HG03066 (cell line): ENCODE results near the gene SLC6A9.

ENCODE experiments used
- ATAC-seq: cut with Tn5 transposase; IDR thresholded peaks from one replicate; pipeline ENCODE4 v1.9.1; 2021; ENCODE audit warnings: low read depth; ENCODE audit not compliant: unreplicated experiment

SLC6A9 gene

DNA sequence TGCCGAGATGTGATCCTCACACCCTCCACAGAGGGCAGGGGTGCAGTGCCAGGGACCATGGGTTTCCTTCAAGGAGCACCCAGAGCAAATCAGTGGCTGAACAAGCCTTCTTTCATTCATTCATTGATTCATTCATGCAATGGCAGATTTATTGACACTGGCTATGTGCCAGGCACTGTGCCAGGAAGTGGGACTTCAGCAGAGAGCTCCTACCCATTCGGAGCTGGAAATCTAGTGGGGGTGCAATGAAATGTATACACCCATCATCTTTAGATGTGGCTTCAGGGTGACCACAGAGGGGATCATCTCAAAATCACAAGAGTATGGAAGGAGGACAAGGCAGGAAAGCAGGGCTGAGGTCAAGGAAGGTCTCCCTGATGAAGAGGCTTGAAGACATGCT is 18.9 kb downstream of the SLC6A9 start:
- no peak for ATAC-seq

DNA sequence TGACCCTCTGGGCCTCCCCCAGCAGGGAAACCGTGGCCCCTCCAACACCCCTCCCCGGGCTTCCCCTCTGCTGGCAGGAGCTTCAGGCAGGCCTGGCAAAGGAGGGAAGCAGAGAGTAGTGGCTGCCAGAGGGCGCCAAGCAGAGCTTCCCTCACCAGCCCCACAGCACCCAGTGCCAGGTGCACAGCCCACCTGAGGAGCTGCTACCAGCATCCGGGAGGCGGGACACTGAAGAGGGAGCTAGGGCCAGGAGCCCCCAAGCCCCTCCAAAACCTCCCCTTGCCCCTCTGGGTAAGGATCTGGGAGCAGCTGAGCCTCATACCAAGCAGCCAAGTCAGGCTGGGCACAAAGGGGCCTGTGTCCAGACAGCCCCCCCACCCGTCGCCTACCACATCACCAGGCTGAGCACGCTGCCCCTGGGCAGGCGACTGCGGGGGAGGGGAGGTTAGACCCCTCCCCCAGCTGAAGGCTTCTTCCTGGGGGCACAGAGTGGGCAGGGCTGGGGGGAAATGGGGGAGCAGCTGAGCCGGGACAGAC is 20.3 kb downstream of the SLC6A9 start:
- no peak for ATAC-seq

DNA sequence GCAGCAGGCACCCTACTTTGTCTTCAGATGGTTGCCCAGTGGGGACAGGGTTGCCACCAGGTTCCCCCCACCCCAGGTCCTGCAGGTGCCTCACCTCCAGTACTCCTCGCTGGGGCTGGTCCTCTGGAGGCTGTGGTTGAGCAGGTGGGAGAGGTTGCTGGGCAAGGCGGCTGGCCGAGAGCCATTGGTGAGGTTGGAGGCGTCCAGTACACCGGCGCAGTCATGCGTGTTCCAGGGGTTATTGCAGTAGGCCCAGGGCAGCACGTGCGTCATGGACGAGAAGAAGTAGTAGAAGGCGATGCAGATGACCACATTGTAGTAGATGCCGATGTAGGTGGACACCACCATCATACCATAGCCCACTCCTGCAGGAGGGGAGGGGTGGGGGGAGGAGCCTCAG is 23.0 kb downstream of the SLC6A9 start:
- no peak for ATAC-seq

- no peak for ATAC-seq
Observed at GRCh38 chr1:44002606-44003157, 28.6 kb downstream of the SLC6A9 start.

GRCh38 chr1:44002165-44002564 is 29.1 kb downstream of the SLC6A9 start:
- no peak for ATAC-seq

DNA sequence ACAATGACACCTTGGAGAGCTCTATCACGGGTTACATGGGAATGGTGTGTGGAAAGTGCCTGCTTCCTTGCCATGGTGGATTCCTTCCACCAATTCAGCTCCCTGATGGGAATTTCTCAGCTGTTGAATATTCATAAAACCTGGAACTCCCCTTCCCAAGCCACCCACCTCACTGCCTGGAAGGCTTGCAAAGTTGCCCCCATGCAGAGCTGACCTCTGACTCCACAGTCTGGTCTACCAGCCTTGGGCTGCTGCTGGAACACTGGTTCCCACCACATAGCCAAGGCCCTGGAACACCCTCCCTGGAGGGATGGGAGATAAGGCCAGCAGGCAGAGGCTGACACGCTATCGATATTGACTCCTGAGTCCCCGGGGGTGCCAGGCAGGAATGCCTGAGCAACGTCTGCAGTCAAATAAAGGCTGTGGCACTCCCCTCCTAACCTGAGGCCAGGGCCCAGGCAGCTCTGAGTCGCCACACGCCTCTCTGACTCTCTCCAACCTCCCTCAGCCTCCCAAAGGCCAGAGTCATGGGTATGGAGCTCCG is 31.1 kb downstream of the SLC6A9 start:
- no peak for ATAC-seq

- ATAC-seq, result no peak
Observed at GRCh38 chr1:43999455-43999854, 31.8 kb downstream of the SLC6A9 start.

- no peak for ATAC-seq
Observed at GRCh38 chr1:43998000-43998378, 33.3 kb downstream of the SLC6A9 start.

GRCh38 chr1:43997295-43997999 is 33.8 kb downstream of the SLC6A9 start:
- ATAC-seq, result no peak

GRCh38 chr1:43996733-43997115 is 34.5 kb downstream of the SLC6A9 start:
- no peak for ATAC-seq

GRCh38 chr1:43995984-43996732 is 35.1 kb downstream of the SLC6A9 start:
- ATAC-seq, result no peak

DNA sequence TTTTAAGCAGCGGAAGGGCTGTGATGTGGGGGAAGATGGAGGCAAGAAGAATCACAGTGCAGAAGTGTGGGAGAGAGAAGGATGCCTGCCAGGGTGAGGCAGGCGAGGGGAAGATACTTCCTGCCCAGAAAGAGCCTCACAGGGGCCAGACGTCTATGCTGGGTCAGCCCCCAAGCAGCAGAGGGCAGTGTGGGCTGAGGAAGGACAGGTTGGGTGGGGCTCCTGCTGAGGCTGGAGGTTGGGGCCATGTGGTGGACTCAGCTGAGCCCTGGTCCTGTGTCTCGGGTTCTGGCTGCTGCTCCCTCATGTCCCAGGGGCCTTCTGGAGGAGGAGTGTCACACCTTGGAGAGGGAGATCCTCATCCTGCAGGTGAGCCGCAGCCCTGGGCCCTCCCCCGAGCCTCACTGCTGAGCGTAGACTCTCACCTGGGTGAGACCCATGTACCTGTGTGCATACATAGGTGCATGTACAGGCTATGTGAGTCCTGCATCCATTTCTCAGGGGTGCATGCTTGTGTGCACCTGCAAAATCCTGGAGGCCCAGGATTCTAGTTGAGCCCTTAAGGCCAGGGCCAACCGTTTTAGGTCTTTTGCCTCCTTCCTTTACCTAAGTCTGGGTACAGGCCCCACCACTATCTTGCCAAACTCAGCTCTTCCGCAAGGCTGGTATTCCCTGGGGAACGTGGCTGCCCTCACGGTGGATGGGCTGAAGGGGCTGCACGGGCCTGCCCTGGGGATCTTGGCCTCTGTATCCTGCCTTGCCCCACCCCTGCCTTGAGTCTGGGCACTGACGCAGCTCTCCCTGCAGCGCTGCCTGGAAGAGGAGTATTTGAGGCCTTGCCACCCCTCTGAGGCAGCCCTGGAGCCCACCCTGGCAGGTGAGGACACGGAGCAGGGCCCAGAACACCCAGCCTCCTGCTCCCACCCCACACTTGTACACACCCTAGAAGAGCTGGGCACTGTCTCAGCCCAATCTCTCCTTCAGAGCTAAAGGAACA is 36.2 kb downstream of the SLC6A9 start:
- ATAC-seq, result no peak

DNA sequence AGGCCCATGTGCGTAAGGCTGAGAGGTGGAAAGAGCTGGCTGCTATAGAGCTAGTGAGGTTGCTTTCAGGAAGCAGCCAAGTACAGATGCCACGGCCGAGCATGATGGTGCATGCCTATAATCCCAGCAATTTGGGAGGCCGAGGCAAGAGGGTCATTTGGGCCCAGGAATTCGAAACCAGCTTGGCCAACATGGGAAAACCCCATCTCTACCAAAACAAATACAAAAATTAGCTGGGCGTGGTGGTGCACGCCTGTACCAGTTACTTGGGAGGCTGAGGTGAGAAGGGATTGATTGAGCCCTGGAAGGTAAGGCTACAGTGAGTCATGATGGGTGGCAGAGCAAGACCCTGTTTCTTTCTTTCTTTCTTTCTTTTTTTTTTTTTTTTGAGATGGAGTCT is 37.2 kb downstream of the SLC6A9 start:
- no peak for ATAC-seq

- no peak for ATAC-seq
Observed at GRCh38 chr1:43993206-43993914, 37.9 kb downstream of the SLC6A9 start.

GRCh38 chr1:43992232-43992995 is 38.8 kb downstream of the SLC6A9 start:
- no peak for ATAC-seq

GRCh38 chr1:43991476-43992231 is 39.6 kb downstream of the SLC6A9 start, which contains the start of gene CCDC24:
TSS of gene CCDC24 (plus strand) at chr1:43991599. CDS start at chr1:43991879, 280 bp downstream.
- ATAC-seq, result peak; percentile 78

- ATAC-seq, result no peak
Observed at GRCh38 chr1:43991200-43991475, 40.1 kb downstream of the SLC6A9 start.
